B cell (primary cell): Measurements from ENCODE around the gene YIF1A. TPM values are rescaled to one million over a fixed set of nuclear protein-coding genes. Genes with fewer than 3 reads are reported as not detected.

Experiments used
- ATAC-seq: fragments of 200-7000 bp; cut with Tn5 transposase; one replicate; pipeline ENCODE4 v1.10.0; 2021; ENCODE audit warnings: low read depth, mild to moderate bottlenecking, moderate number of reproducible peaks, moderate library complexity
- CTCF ChIA-PET: fragments of 350-600 bp; sonication (Branson Sonifier 250); formaldehyde crosslinking; loops from one replicate; lab custom pipeline; 2021; ENCODE audit warnings: antibody characterized with exemption, inconsistent platforms; lab: Charles Lee
- POLR2A ChIA-PET: fragments of 350-600 bp; sonication (Branson Sonifier 250); formaldehyde crosslinking; loops from one replicate; lab custom pipeline; 2021; ENCODE audit warnings: antibody characterized with exemption; lab: Charles Lee
- DNase-seq: peaks from one replicate; pipeline ENCODE4 v3.0.0; 2013
- H2AFZ ChIP-seq: 2 replicates; pipeline ENCODE4 v1.6.1; 2012; ENCODE audit warnings: mild to moderate bottlenecking, low read depth, low read length; ENCODE audit not compliant: insufficient read depth, poor library complexity, severe bottlenecking
- H3K27ac ChIP-seq, 2 donors: 1 replicate in 1 of 2; 2 replicates in 1 of 2; pipeline ENCODE4 v1.5.1; 2012 to 2013; ENCODE audit warnings: low read length in 2 of 2, mild to moderate bottlenecking in 2 of 2, moderate library complexity in 1 of 2
- H3K27me3 ChIP-seq, 4 experiments: fragments of 200-600 bp in 1 of 4; sonication (generic) in 1 of 4; replicated peaks in 1 of 4; 1 replicate in 2 of 4; 2 replicates in 2 of 4; pipeline versions ENCODE4 v1.6.1 to v1.7.0; 2013 to 2016; ENCODE audit warnings: low read length in 3 of 4, mild to moderate bottlenecking in 2 of 4, mixed read lengths in 1 of 4, moderate library complexity in 1 of 4; ENCODE audit not compliant: insufficient read depth in 4 of 4, control insufficient read depth in 3 of 4; ENCODE audit errors: control extremely low read depth in 1 of 4
- H3K36me3 ChIP-seq, 2 experiments: replicated peaks in 1 of 2; 1 replicate in 1 of 2; 2 replicates in 1 of 2; pipeline versions ENCODE4 v1.6.1 to v1.7.1; 2013; ENCODE audit warnings: low read length in 1 of 2; ENCODE audit not compliant: insufficient read depth in 2 of 2, control insufficient read depth in 1 of 2; ENCODE audit errors: control extremely low read depth in 1 of 2, extremely low read depth in 1 of 2
- H3K4me1 ChIP-seq, 2 donors: fragments of 200-600 bp in 1 of 2; sonication (generic) in 1 of 2; 1 replicate in 1 of 2; 2 replicates in 1 of 2; pipeline versions ENCODE4 v1.5.1 to v1.6.1; 2013 to 2017; ENCODE audit warnings: low read length in 2 of 2; ENCODE audit not compliant: control insufficient read depth in 2 of 2, insufficient read depth in 2 of 2
- H3K4me2 ChIP-seq: replicated peaks from 2 replicates; pipeline ENCODE3; 2012; ENCODE audit warnings: mild to moderate bottlenecking, low read depth, low read length; ENCODE audit not compliant: poor library complexity, severe bottlenecking
- H3K4me3 ChIP-seq, 5 experiments: fragments of 200-600 bp in 1 of 5; sonication (generic) in 1 of 5; 1 replicate in 3 of 5; 2 replicates in 2 of 5; pipeline versions ENCODE4 v1.5.1 to v1.7.0; 2011 to 2016; ENCODE audit warnings: low read length in 4 of 5, mild to moderate bottlenecking in 4 of 5, low read depth in 2 of 5, control low read depth in 1 of 5, moderate library complexity in 1 of 5; ENCODE audit not compliant: insufficient read depth in 1 of 5; ENCODE audit errors: control extremely low read depth in 1 of 5, extremely low read depth in 1 of 5
- H3K79me2 ChIP-seq: fragments of 200-600 bp; sonication (generic); one replicate; pipeline ENCODE4 v1.6.0; 2016; ENCODE audit warnings: low read length; ENCODE audit not compliant: control insufficient read depth, insufficient read depth
- H3K9ac ChIP-seq: fragments of 200-600 bp; sonication (generic); 2 replicates; pipeline ENCODE4 v1.6.1; 2017; ENCODE audit warnings: mild to moderate bottlenecking, low read length, moderate library complexity
- H3K9me3 ChIP-seq, 3 donors: one replicate each; pipeline versions ENCODE4 v1.6.1 to v1.7.1; 2013; ENCODE audit warnings: low read length in 2 of 3; ENCODE audit not compliant: control insufficient read depth in 2 of 3, insufficient read depth in 1 of 3; ENCODE audit errors: control extremely low read depth in 1 of 3
- H4K20me1 ChIP-seq: 2 replicates; pipeline ENCODE4 v1.6.0; 2012; ENCODE audit warnings: mild to moderate bottlenecking, low read length; ENCODE audit not compliant: insufficient read depth, control insufficient read depth, poor library complexity, severe bottlenecking
- H3K27ac Mint-ChIP-seq: one replicate; pipeline ENCODE4 v1.8.0; 2021; ENCODE audit warnings: mixed read lengths
- H3K27me3 Mint-ChIP-seq: one replicate; pipeline ENCODE4 v1.8.0; 2021; ENCODE audit warnings: mixed read lengths
- H3K4me1 Mint-ChIP-seq: one replicate; pipeline ENCODE4 v1.8.0; 2021; ENCODE audit warnings: mixed read lengths
- H3K4me3 Mint-ChIP-seq: one replicate; pipeline ENCODE4 v1.8.0; 2021; ENCODE audit warnings: mixed read lengths
- H3K9me3 Mint-ChIP-seq: one replicate; pipeline ENCODE4 v1.8.0; 2022; ENCODE audit warnings: mixed read lengths; ENCODE audit not compliant: insufficient read depth
- CTCF ChIP-seq: fragments of 200-600 bp; IDR thresholded peaks from one replicate; pipeline ENCODE4 v1.8.0; 2022; ENCODE audit warnings: antibody characterized with exemption, mild to moderate bottlenecking
- EZH2 ChIP-seq: IDR thresholded peaks from 2 replicates; pipeline ENCODE4 v1.6.1; 2012; ENCODE audit warnings: borderline replicate concordance, low read depth, mild to moderate bottlenecking, moderate library complexity, low read length; ENCODE audit not compliant: insufficient read depth, poor library complexity, severe bottlenecking
- WGBS: methylation state at CpG from one replicate; pipeline ENCODE4 v1.1.5; 2013; ENCODE audit warnings: missing lambda C conversion rate; ENCODE audit not compliant: insufficient coverage; 5-methylcytosine and 5-hydroxymethylcytosine counted together
- intact Hi-C: fragments of 100-400 bp; cut with micrococcal nuclease; formaldehyde crosslinking; loops from one replicate; pipeline ENCODE4 v1.10.0; 2022
- polyA plus RNA-seq: library from polyadenylated mRNA; depleted of rRNA; stranded (reverse); fragments of >200 nt; gene quantifications from 2 replicates; pipeline ENCODE4 v1.2.3, GENCODE V29; 2012
- total RNA-seq, 2 donors: library from RNA; stranded (reverse); fragments of 120-200 nt in 1 of 2; gene quantifications; 1 replicate in 1 of 2; 2 replicates in 1 of 2; pipeline versions ENCODE4 v1.2.3 to v1.2.4, GENCODE V29; 2013 to 2022

The YIF1A gene
- total and polyA plus RNA-seq, 2 donors (not counting 1 experiment from before 2014, with no cell fraction given), result 43.9 to 95.0 TPM

DNA sequence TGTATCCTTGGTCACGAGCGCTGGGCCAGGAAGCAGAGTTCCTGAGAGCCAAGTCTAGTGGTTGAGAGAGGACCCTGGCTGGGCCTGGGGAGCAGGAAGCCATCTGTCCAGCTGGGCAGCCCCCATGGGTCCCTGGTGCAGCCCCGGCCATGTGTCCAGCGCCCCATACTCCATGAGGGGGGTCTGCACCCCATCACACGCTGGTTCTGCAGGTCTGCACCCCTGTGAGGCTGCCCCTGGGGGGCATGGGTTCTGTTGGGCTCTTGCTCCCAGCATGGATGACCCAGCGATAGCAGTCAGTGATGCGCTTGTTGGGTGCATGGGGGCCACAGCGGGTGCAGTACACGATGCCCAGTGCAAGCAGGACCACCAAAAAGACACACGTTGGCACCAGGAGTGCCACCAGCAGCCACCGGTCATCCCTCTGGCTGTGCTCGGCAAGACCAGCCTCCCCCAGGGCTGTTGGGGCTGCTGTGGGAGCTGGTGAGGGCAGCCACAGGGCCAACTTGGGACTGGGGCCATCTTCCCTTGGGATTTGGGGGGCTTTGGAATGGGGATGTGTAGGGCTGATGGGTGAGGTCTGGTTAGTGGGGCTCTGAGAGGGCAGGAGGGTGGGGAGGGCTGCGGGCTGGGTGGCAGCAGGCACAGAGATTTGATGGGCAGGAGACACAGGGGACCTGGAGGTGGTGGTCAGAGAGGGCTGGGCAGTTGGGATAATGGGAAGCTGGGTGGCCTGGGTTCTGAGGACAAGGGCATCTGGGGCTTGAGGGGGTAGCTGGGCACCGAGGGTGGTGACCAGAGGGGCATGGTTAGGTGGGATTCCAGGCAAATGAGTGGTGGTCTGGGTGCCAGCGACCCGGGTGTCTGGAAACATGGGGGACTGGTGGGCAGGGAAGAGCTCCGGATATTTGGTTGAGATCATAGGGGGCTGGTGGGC lies 25.9 kb upstream of the YIF1A start:
- intact Hi-C loops, result no loop called here
- no peaks in the 10 kb centered on the region for H3K9me3 ChIP-seq
- CTCF ChIA-PET, result interaction anchor here (4.9 to 6.3 kb wide), 2 partner anchors 16 to 71 kb away, joined by 63 to 101 read pairs; no protein-coding TSS in a partner anchor
- Mint-ChIP-seq H3K9me3 (no peaks in the 10 kb centered on the region), H3K27me3 (no peaks in the 10 kb centered on the region), H3K4me3 (peak overlapping the region; percentile 54), H3K4me1 (peaks cover 51% of the 10 kb centered on the region), H3K27ac (peak overlapping the region; percentile 75)
- H3K9ac ChIP-seq, result no peak overlapping the region
- POLR2A ChIA-PET, result no interaction called here
- TF ChIP-seq EZH2, result no peak
- TF ChIP-seq CTCF, result no peak
- H3K79me2 ChIP-seq, result no peaks in the 10 kb centered on the region
- H2AFZ ChIP-seq, result no peak overlapping the region
- no peak overlapping the region for H3K27ac ChIP-seq
- ATAC-seq (no peak), DNase-seq (no peak)
- H3K27me3 ChIP-seq, result no peaks in the 10 kb centered on the region
- no peak overlapping the region for H3K4me2 ChIP-seq
- H3K4me1 ChIP-seq, result peaks cover 35 to 46% of the 10 kb centered on the region in 2 donors
- WGBS, result 92% methylated on average over 17 of the region's 17 CpGs
- H4K20me1 ChIP-seq, result no peaks in the 10 kb centered on the region
- no peak overlapping the region for H3K4me3 ChIP-seq
- no peaks in the 10 kb centered on the region for H3K36me3 ChIP-seq

- no peak overlapping the region for H3K9ac ChIP-seq
- intact Hi-C loops, result no loop called here
- no peaks in the 10 kb centered on the region for H3K36me3 ChIP-seq
- H3K4me2 ChIP-seq, result no peak overlapping the region
- no peak overlapping the region for H2AFZ ChIP-seq
- peak overlapping the region; percentile 61 for H3K4me3 Mint-ChIP-seq
- no peak overlapping the region for H3K4me3 ChIP-seq
- H3K27ac Mint-ChIP-seq, result peak overlapping the region; percentile 53
- no peaks in the 10 kb centered on the region for H3K79me2 ChIP-seq
- H3K9me3 Mint-ChIP-seq, result no peaks in the 10 kb centered on the region
- no peaks in the 10 kb centered on the region for H3K9me3 ChIP-seq
- peaks cover 48% of the 10 kb centered on the region for H3K4me1 Mint-ChIP-seq
- H3K4me1 ChIP-seq, result peaks cover 32 to 42% of the 10 kb centered on the region in 2 donors
- H3K27me3 Mint-ChIP-seq, result no peaks in the 10 kb centered on the region
- CTCF ChIA-PET, result interaction anchor here (4.9 to 6.3 kb wide), 2 partner anchors 16 to 72 kb away, joined by 63 to 101 read pairs; no protein-coding TSS in a partner anchor
- H3K27ac ChIP-seq, result peak overlapping the region in 1 of 2 donors; percentile 80
- no CpG with 5 or more reads among the region's 1 CpG for WGBS
- no peaks in the 10 kb centered on the region for H3K27me3 ChIP-seq
- TF ChIP-seq EZH2 (no peak), CTCF (no peak)
- ATAC-seq, result no peak
- POLR2A ChIA-PET, result interaction anchor here (0.5 kb wide), 1 partner anchor 516 kb away, joined by 4 read pairs; no protein-coding TSS in a partner anchor
- DNase-seq, result no peak
- H4K20me1 ChIP-seq, result no peaks in the 10 kb centered on the region
These were observed 25.2 kb upstream of the YIF1A start for GRCh38 chr11:66314186-66314501.
